NOMO-1 (cell line): ENCODE data around the gene DYNC2LI1.

ENCODE experiments used
- DNase-seq, 2 experiments: peaks; one replicate each; lab custom pipeline; 2025; ENCODE audit not compliant: unreplicated experiment in 2 of 2; lab: John Stamatoyannopoulos, UW

DYNC2LI1 gene

GRCh38 chr2:43812947-43813346, 39.1 kb downstream of the DYNC2LI1 start:
- no peak for DNase-seq

- no peak for DNase-seq
These were observed 40.9 kb downstream of the DYNC2LI1 start for GRCh38 chr2:43814711-43815110.

- DNase-seq = peak; percentile 55 to 79
These were observed 44.9 kb downstream of the DYNC2LI1 start for GRCh38 chr2:43818761-43819160.

GRCh38 chr2:43819491-43820163, 45.8 kb downstream of the DYNC2LI1 start:
- DNase-seq = no peak

- DNase-seq = no peak
These were observed 49.0 kb downstream of the DYNC2LI1 start for GRCh38 chr2:43822839-43823238.

- DNase-seq = no peak
These were observed 49.9 kb downstream of the DYNC2LI1 start for GRCh38 chr2:43823751-43824150.

- DNase-seq = no peak
These were observed 50.7 kb downstream of the DYNC2LI1 start for GRCh38 chr2:43824512-43824911.

- DNase-seq = no peak
These were observed 51.2 kb downstream of the DYNC2LI1 start for GRCh38 chr2:43824951-43825493.

GRCh38 chr2:43825841-43826240, 52.0 kb downstream of the DYNC2LI1 start:
- DNase-seq = no peak

GRCh38 chr2:43826305-43827250, 52.7 kb downstream of the DYNC2LI1 start:
- DNase-seq = no peak

GRCh38 chr2:43831543-43832294, 57.9 kb downstream of the DYNC2LI1 start:
- DNase-seq = no peak

- DNase-seq = no peak
These were observed 58.6 kb downstream of the DYNC2LI1 start for GRCh38 chr2:43832457-43832856.

GRCh38 chr2:43837033-43837432, 63.2 kb downstream of the DYNC2LI1 start:
- DNase-seq = no peak

GRCh38 chr2:43837831-43838559, 64.2 kb downstream of the DYNC2LI1 start:
- DNase-seq = no peak

GRCh38 chr2:43838560-43839267, 64.9 kb downstream of the DYNC2LI1 start, which contains the start of the genes ABCG5 and ABCG8:
ABCG5 (minus strand) TSS chr2:43838839; CDS start chr2:43838679, 160 bp downstream.
ABCG8 (plus strand) TSS chr2:43838971; CDS start chr2:43839054, 83 bp downstream.
- DNase-seq = no peak

- DNase-seq = no peak
These were observed 66.1 kb downstream of the DYNC2LI1 start for GRCh38 chr2:43839776-43840564.

- no peak for DNase-seq
These were observed 67.1 kb downstream of the DYNC2LI1 start for GRCh38 chr2:43840965-43841364.
